CD4-positive, alpha-beta T cell (primary cell): Measurements from ENCODE around the gene OSMR. TPM values are rescaled to one million over a fixed set of nuclear protein-coding genes. Genes with fewer than 3 reads are reported as not detected.

ENCODE experiments used
- ATAC-seq: fragments of 200-7000 bp; cut with Tn5 transposase; one replicate; pipeline ENCODE4 v1.10.0; 2022; ENCODE audit warnings: mild to moderate bottlenecking; ENCODE audit not compliant: poor library complexity
- CTCF ChIA-PET: fragments of 350-600 bp; sonication (Branson Sonifier 250); formaldehyde crosslinking; loops from one replicate; lab custom pipeline; 2021; ENCODE audit warnings: antibody characterized with exemption, inconsistent platforms; lab: Charles Lee
- POLR2A ChIA-PET: fragments of 350-600 bp; sonication (Branson Sonifier 250); formaldehyde crosslinking; loops from one replicate; lab custom pipeline; 2021; ENCODE audit warnings: antibody characterized with exemption, inconsistent platforms; lab: Charles Lee
- DNase-seq, 14 experiments: peaks; one replicate each; pipeline ENCODE4 v3.0.0-alpha.2; 2013 to 2020; ENCODE audit warnings: mixed read lengths in 2 of 14
- H3K27ac ChIP-seq, 2 donors: one replicate each; pipeline versions ENCODE4 v1.5.1 to v1.7.0; 2013; ENCODE audit warnings: low read length in 2 of 2, low read depth in 1 of 2, mild to moderate bottlenecking in 1 of 2
- H3K27me3 ChIP-seq, 2 experiments: 1 replicate in 1 of 2; 2 replicates in 1 of 2; pipeline versions ENCODE4 v1.6.1 to v1.7.0; 2013; ENCODE audit warnings: low read length in 2 of 2, control low read depth in 1 of 2, mild to moderate bottlenecking in 1 of 2, moderate library complexity in 1 of 2; ENCODE audit not compliant: insufficient read depth in 2 of 2, control insufficient read depth in 1 of 2
- H3K36me3 ChIP-seq: one replicate; pipeline ENCODE4 v1.6.1; 2013; ENCODE audit warnings: low read length, control low read depth; ENCODE audit not compliant: insufficient read depth
- H3K4me1 ChIP-seq: one replicate; pipeline ENCODE4 v1.6.1; 2013; ENCODE audit warnings: low read length, control low read depth; ENCODE audit not compliant: insufficient read depth
- H3K4me3 ChIP-seq: one replicate; pipeline ENCODE4 v1.5.1; 2013; ENCODE audit warnings: mild to moderate bottlenecking, low read length, moderate library complexity
- H3K9me3 ChIP-seq, 2 experiments: 1 replicate in 1 of 2; 2 replicates in 1 of 2; pipeline versions ENCODE4 v1.6.1 to v1.7.0; 2013; ENCODE audit warnings: low read length in 2 of 2, mild to moderate bottlenecking in 2 of 2, control low read depth in 1 of 2, moderate library complexity in 1 of 2; ENCODE audit not compliant: control insufficient read depth in 1 of 2, insufficient read depth in 1 of 2
- H3K27ac Mint-ChIP-seq: one replicate; pipeline ENCODE4 v1.8.0; 2020; ENCODE audit warnings: mixed read lengths
- H3K27me3 Mint-ChIP-seq: one replicate; pipeline ENCODE4 v1.8.0; 2021; ENCODE audit warnings: mixed read lengths
- H3K36me3 Mint-ChIP-seq: one replicate; pipeline ENCODE4 v1.8.0; 2021; ENCODE audit warnings: low read depth, mixed read lengths
- H3K4me1 Mint-ChIP-seq: one replicate; pipeline ENCODE4 v1.8.0; 2021; ENCODE audit warnings: low read depth, mixed read lengths
- H3K4me3 Mint-ChIP-seq: one replicate; pipeline ENCODE4 v1.8.0; 2020; ENCODE audit warnings: mild to moderate bottlenecking, mixed read lengths
- H3K9me3 Mint-ChIP-seq: one replicate; pipeline ENCODE4 v1.8.0; 2020; ENCODE audit warnings: mixed read lengths
- CTCF ChIP-seq: fragments of 200-600 bp; IDR thresholded peaks from one replicate; pipeline ENCODE4 v1.8.0; 2022; ENCODE audit warnings: antibody characterized with exemption, mild to moderate bottlenecking
- intact Hi-C, 2 experiments: fragments of 100-400 bp; cut with DNase I in 1 of 2; cut with micrococcal nuclease in 1 of 2; formaldehyde crosslinking; loops; one replicate each; pipeline versions ENCODE4 v1.15.1 to v1.9.0; 2023 to 2025; cut with DNase I, micrococcal nuclease
- total RNA-seq, 174 experiments: library from RNA in 2 of 174; stranded (reverse) in 2 of 174; gene quantifications; one replicate each; pipeline ENCODE4 v1.2.3 and lab custom pipeline; 2021 to 2026

The OSMR gene
- total RNA-seq, 2 experiments from 2014 or later: not detected

GRCh38 chr5:38874948-38875456, 29.2 kb downstream of the OSMR start:
- intact Hi-C loops: no loop called here
- no peak for ATAC-seq
- DNase-seq: no peak
- Mint-ChIP-seq H3K27ac (no peak overlapping the region), H3K27me3 (peaks cover 68% of the 10 kb centered on the region), H3K36me3 (no peaks in the 10 kb centered on the region), H3K4me3 (no peak overlapping the region), H3K4me1 (no peaks in the 10 kb centered on the region), H3K9me3 (no peaks in the 10 kb centered on the region)
- Histone ChIP-seq H3K4me1 (no peaks in the 10 kb centered on the region), H3K4me3 (no peak overlapping the region), H3K27me3 (peaks cover 4 to 23% of the 10 kb centered on the region in 2 experiments), H3K27ac (no peak overlapping the region), H3K36me3 (no peaks in the 10 kb centered on the region), H3K9me3 (no peaks in the 10 kb centered on the region)
- TF ChIP-seq CTCF: no peak
- POLR2A ChIA-PET: no interaction called here
- CTCF ChIA-PET: no interaction called here

- ATAC-seq: no peak
- H3K36me3 Mint-ChIP-seq: no peaks in the 10 kb centered on the region
- no peaks in the 10 kb centered on the region for H3K9me3 Mint-ChIP-seq
- H3K4me1 ChIP-seq: no peaks in the 10 kb centered on the region
- H3K27ac ChIP-seq: no peak overlapping the region
- POLR2A ChIA-PET: no interaction called here
- H3K27me3 Mint-ChIP-seq: peaks cover 40% of the 10 kb centered on the region
- CTCF ChIA-PET: no interaction called here
- H3K4me3 ChIP-seq: no peak overlapping the region
- TF ChIP-seq CTCF: no peak
- no peak overlapping the region for H3K27ac Mint-ChIP-seq
- H3K27me3 ChIP-seq: peaks cover 0 to 5% of the 10 kb centered on the region in 2 experiments
- H3K9me3 ChIP-seq: no peaks in the 10 kb centered on the region
- no peaks in the 10 kb centered on the region for H3K36me3 ChIP-seq
- H3K4me1 Mint-ChIP-seq: no peaks in the 10 kb centered on the region
- no peak overlapping the region for H3K4me3 Mint-ChIP-seq
- no peak for DNase-seq
- intact Hi-C loops: no loop called here
These were observed 32.7 kb downstream of the OSMR start for GRCh38 chr5:38878391-38879077.

- ChIA-PET POLR2A (no interaction called here), CTCF (no interaction called here)
- no peak overlapping the region for H3K27ac ChIP-seq
- no peak overlapping the region for H3K4me3 ChIP-seq
- intact Hi-C loops: no loop called here
- no peak for DNase-seq
- H3K36me3 ChIP-seq: no peaks in the 10 kb centered on the region
- Mint-ChIP-seq H3K4me1 (no peaks in the 10 kb centered on the region), H3K36me3 (no peaks in the 10 kb centered on the region), H3K9me3 (no peaks in the 10 kb centered on the region), H3K27ac (no peak overlapping the region), H3K4me3 (no peak overlapping the region), H3K27me3 (peaks cover 36% of the 10 kb centered on the region)
- no peak for ATAC-seq
- no peaks in the 10 kb centered on the region for H3K9me3 ChIP-seq
- TF ChIP-seq CTCF: no peak
- no peaks in the 10 kb centered on the region for H3K4me1 ChIP-seq
- H3K27me3 ChIP-seq: peaks cover 0 to 5% of the 10 kb centered on the region in 2 experiments
These were observed 33.3 kb downstream of the OSMR start for GRCh38 chr5:38879078-38879460.
